Fibroblast of lung (primary cell): ENCODE measurements around the gene TAS1R1.

Experiments
- EZH2 ChIP-seq: IDR thresholded peaks from 2 replicates; pipeline ENCODE4 v1.5.1; 2012; ENCODE audit warnings: low read length, control low read depth, mild to moderate bottlenecking; ENCODE audit errors: missing control alignments
- TF ChIP-seq, protein P1 (sequence below), 2 donors: IDR thresholded peaks in 1 of 2; conservative IDR thresholded peaks in 1 of 2; 1 replicate in 1 of 2; 2 replicates in 1 of 2; pipeline ENCODE4 v1.5.1; 2011 to 2012; ENCODE audit warnings: low read length in 2 of 2, control low read depth in 1 of 2, inconsistent platforms in 1 of 2, low read depth in 1 of 2, mild to moderate bottlenecking in 1 of 2

DNA sequence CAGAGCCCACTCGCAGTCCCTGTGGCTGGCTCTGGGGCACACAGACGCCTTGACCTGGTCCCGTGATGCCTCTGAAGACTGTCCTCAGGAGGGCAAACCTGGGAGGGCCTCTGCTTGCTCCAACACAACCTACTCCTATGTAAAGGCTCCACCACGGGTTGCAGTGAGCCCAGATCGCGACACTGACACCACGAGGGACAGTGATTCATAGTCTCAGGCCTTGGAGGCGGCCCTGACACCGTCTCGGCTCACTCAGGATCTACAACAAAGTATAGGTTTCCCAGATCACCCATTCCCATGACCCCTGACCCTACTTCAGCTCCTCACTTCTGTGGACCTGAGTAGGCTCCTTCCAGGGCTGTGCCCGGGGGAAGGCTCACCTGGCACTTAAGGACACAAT, 28.8 kb upstream of the TAS1R1 start:
- TF ChIP-seq, protein P1, sequence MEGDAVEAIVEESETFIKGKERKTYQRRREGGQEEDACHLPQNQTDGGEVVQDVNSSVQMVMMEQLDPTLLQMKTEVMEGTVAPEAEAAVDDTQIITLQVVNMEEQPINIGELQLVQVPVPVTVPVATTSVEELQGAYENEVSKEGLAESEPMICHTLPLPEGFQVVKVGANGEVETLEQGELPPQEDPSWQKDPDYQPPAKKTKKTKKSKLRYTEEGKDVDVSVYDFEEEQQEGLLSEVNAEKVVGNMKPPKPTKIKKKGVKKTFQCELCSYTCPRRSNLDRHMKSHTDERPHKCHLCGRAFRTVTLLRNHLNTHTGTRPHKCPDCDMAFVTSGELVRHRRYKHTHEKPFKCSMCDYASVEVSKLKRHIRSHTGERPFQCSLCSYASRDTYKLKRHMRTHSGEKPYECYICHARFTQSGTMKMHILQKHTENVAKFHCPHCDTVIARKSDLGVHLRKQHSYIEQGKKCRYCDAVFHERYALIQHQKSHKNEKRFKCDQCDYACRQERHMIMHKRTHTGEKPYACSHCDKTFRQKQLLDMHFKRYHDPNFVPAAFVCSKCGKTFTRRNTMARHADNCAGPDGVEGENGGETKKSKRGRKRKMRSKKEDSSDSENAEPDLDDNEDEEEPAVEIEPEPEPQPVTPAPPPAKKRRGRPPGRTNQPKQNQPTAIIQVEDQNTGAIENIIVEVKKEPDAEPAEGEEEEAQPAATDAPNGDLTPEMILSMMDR (conservative IDR thresholded peaks at IDR 0.05 in 1 of 2, IDR thresholded peaks at IDR 0.05 in 1 of 2; ENCODE audit: low read depth in 1 of 2, low read length in 2 of 2): no peak
- no peak for TF ChIP-seq EZH2
